Tibial nerve (tissue), 3 donors: Measurements from ENCODE around the gene ZNF687.

Experiments used
- POLR2A ChIP-seq, 2 donors: fragments of 450-650 bp; IDR thresholded peaks; one replicate each; pipeline ENCODE4 v1.6.1; 2017; ENCODE audit warnings: antibody characterized with exemption in 2 of 2, mild to moderate bottlenecking in 2 of 2, moderate library complexity in 2 of 2
- TF ChIP-seq, protein P1 (sequence below), 5 experiments: fragments of 200-600 bp in 3 of 5; fragments of 450-650 bp in 2 of 5; sonication (generic) in 3 of 5; IDR thresholded peaks; one replicate each; pipeline ENCODE4 v1.5.1; 2016 to 2019; ENCODE audit warnings: antibody characterized with exemption in 5 of 5, mild to moderate bottlenecking in 3 of 5, moderate library complexity in 2 of 5

- TF ChIP-seq, protein P1, sequence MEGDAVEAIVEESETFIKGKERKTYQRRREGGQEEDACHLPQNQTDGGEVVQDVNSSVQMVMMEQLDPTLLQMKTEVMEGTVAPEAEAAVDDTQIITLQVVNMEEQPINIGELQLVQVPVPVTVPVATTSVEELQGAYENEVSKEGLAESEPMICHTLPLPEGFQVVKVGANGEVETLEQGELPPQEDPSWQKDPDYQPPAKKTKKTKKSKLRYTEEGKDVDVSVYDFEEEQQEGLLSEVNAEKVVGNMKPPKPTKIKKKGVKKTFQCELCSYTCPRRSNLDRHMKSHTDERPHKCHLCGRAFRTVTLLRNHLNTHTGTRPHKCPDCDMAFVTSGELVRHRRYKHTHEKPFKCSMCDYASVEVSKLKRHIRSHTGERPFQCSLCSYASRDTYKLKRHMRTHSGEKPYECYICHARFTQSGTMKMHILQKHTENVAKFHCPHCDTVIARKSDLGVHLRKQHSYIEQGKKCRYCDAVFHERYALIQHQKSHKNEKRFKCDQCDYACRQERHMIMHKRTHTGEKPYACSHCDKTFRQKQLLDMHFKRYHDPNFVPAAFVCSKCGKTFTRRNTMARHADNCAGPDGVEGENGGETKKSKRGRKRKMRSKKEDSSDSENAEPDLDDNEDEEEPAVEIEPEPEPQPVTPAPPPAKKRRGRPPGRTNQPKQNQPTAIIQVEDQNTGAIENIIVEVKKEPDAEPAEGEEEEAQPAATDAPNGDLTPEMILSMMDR (IDR thresholded peaks at IDR 0.05) = no peak
- TF ChIP-seq POLR2A (IDR thresholded peaks at IDR 0.05) = no peak
Measured at GRCh38 chr1:151287341-151287699, 5.2 kb downstream of the ZNF687 start.
